Tibial nerve (tissue), 3 donors: ENCODE data around the gene ZWILCH.

Experiments used
- CTCF ChIP-seq, 5 experiments: fragments of 200-600 bp in 3 of 5; fragments of 450-650 bp in 2 of 5; sonication (generic) in 3 of 5; IDR thresholded peaks; one replicate each; pipeline ENCODE4 v1.5.1; 2016 to 2019; ENCODE audit warnings: antibody characterized with exemption in 5 of 5, mild to moderate bottlenecking in 3 of 5, moderate library complexity in 2 of 5
- POLR2A ChIP-seq, 2 donors: fragments of 450-650 bp; IDR thresholded peaks; one replicate each; pipeline ENCODE4 v1.6.1; 2017; ENCODE audit warnings: antibody characterized with exemption in 2 of 2, mild to moderate bottlenecking in 2 of 2, moderate library complexity in 2 of 2

- TF ChIP-seq CTCF (IDR thresholded peaks at IDR 0.05) (no peak), POLR2A (IDR thresholded peaks at IDR 0.05) (no peak)
Observed at GRCh38 chr15:66486887-66487286, 18.2 kb upstream of the ZWILCH start.
